GM18951 (cell line): ENCODE data around the gene RAB43.

Experiments used
- POLR2A ChIP-seq: IDR thresholded peaks from 4 replicates; pipeline ENCODE4 v1.6.1; 2011; ENCODE audit warnings: mild to moderate bottlenecking; ENCODE audit not compliant: insufficient read length, insufficient read depth; ENCODE audit errors: extremely low read depth
- in situ Hi-C: fragments of 300-500 bp; cut with MboI; formaldehyde crosslinking; loops from one replicate; pipeline ENCODE4 v1.12.0; 2022; ENCODE audit warnings: low sequenced_read_pairs, mixed read lengths, inconsistent platforms; ENCODE audit not compliant: unreplicated experiment

The RAB43 gene

GRCh38 chr3:129065016-129065719, 56.4 kb downstream of the RAB43 start:
- in situ Hi-C loops = no loop called here
- TF ChIP-seq POLR2A = no peak

- no peak for TF ChIP-seq POLR2A
- in situ Hi-C loops = no loop called here
Observed at GRCh38 chr3:129063841-129064482, 57.6 kb downstream of the RAB43 start.

DNA sequence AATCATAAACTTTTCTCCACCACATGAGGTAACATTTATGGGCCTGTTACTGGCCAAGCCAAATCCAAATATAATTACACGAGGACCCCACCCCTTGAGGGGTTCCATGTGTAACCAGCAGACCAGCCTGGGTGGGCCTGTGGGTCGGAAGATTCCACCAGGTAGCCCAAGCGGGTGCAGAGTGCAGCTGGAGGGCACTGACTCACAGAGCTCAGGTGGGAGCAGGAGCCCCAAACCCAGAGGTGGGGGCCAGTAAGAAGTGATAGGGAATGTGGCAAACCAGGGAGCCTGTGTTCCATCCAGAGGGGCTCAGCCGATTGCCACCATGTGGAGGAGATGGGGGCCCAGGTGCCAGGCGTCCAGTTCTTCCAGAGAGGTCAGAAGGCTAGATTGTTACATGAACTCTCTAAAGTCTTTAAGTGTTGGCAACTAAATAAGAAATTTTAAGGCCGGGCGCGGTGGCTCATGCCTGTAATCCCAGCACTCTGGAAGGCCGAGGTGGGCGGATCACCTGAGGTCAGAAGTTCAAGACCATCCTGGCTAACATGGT, 58.4 kb downstream of the RAB43 start:
- no peak for TF ChIP-seq POLR2A
- in situ Hi-C loops = no loop called here

- TF ChIP-seq POLR2A = no peak
- in situ Hi-C loops = no loop called here
Observed at GRCh38 chr3:129061888-129062834, 59.4 kb downstream of the RAB43 start.

GRCh38 chr3:129061023-129061887, 60.3 kb downstream of the RAB43 start:
- no peak for TF ChIP-seq POLR2A
- in situ Hi-C loops = no loop called here

DNA sequence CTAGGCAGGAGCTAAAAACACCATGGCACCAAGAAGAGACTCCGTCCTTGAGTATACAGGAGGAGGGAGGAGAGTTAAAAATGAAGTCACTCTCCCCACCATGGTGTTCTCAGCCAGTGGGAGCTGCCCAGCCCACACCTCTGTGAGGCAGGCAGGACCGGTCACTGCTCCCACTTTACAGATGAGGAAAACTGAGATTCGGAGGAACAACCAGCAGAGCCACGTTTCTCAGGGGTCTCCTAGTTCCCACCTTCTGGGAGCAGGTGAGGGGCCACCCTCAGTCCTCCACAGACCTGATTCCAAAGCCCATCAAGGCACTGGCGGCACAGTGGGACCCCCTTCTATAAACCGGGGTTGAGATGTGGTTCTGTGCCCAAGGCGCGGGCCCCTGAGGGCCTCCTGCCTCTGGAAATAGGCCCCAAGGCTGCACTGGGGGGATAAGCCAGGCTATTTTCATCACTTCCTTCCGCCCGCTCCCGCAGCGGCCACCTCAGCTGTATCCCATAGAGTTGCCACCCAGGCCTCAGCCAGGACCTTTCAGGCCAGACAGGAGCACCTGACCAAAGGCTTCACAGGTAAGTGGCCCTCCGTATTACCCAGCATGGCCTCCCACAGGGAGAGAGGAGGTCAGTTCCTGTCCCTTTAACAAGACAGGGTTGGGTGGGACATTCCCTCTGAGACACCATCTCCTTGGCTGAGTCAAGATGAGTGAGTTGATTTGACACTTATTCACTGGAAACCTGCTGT, 61.2 kb downstream of the RAB43 start, which contains the start of gene GP9:
Gene GP9 (plus strand): TSS at position 504 of the 747 bp plus-strand sequence. CDS start 961 bp downstream, outside the sequence.
- in situ Hi-C loops = no loop called here
- no peak for TF ChIP-seq POLR2A

DNA sequence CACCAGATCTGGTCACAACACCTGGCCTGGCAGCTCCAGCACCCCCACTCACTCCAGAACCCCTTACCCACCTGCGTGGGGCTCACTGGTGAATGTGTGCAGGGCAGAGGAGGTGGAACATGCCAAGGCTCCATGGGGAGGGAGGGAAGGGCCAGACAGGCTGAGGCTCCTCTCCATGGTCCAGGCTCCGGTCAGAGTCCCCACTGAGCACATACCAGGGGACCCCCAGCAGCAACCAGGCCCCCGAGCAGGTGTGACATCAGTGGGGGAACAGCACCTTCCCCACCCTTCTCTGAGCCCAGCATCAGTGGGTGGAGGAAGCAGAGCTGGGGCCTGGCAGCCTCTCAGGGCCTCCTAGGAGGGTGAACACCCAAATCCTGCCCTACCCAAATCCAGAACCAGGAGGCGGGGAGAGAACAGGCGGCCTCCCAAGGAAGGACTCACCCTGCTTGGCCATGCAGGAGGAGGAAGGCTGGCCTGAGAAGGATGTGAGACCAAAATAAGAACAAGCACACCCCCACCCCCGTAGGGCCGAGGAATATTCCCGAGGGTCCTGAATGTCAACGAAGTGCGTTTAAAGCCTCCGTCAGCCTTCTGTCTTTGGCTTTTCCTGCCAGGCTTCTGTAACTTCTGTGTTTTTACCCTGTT, 62.2 kb downstream of the RAB43 start:
- in situ Hi-C loops = loop anchor here (10.0 kb wide), 1 partner anchor 185 kb away; the partner anchor contains the start of gene COPG1
- no peak for TF ChIP-seq POLR2A

DNA sequence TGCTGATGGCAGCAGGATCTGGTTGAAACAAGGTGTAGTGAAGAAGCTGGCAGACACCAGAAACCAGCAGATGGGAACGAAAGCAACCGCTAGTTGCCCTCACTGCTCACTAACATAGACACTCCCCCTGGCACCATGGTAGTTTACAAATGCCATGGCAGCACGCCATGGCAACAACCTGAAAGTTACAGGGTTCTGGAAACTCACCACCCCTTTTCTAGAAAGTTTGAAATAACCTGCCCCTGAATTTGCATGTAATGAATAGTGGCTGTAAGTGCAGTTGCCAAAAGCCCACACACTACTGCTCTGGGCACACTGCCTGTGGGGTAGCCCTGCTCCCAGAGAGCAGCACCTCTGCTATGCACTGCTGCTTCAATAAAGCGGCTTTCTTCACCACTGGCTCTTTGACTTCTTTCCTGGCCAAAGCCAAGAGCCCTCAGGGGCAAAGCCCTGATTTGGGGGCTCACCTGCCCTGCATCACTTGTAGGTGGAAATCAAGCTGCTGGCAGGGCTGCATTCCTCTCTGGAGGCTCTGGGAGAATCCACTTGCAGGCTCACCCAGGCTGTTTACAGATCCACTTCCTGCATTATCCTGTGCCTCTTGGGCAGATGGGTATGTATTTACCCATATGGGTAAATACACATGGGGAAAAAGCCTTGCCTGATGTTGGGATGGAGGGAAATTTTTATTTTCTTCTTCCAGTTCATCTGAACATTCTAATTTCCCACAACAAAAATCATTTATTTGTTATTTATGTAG, 63.0 kb downstream of the RAB43 start:
- in situ Hi-C loops = loop anchor here (10.0 kb wide), 1 partner anchor 186 kb away; the partner anchor contains the start of gene COPG1

GRCh38 chr3:129057249-129057648, 64.4 kb downstream of the RAB43 start:
- no peak for TF ChIP-seq POLR2A

More for the DNA sequence above, 63.0 kb downstream of the RAB43 start:
- no peak for TF ChIP-seq POLR2A

DNA sequence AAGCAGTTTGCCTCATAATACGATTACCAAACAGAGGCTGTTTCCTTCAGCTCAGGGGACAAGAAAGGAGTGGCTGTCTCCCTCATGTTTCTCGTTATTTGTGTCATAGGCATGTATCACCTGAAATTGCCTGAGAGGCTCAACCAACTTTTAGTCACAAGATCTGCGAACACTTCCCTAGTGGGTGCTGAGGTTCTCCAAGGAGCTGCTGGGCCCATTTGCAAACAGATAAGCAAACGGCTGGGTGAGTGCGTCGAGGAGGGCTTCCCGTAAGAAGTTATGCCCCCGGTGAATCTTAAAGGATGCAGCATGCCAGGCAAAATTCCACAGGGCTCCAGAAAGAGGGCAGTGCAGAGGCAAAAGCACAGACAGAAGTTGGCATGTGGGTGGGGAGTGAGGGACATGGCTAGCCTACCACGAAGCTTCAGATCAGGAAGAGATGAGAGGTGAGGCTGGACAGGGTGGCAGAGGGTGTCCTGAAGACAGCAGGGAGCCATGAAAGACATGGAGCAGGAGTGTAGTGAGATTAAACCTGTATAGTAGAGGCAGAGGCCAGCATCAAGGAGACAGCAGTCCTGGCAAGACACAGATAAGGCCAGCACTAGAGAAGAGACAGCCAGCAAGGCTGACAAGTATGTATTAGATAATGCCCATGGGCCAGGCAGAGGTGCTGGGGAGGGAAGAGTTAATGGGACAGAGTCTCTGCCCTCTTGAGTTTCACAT, 65.0 kb downstream of the RAB43 start:
- in situ Hi-C loops = loop anchor here (10.0 kb wide), 1 partner anchor 188 kb away; the partner anchor contains the start of gene COPG1

More at GRCh38 chr3:129057249-129057648, 64.4 kb downstream of the RAB43 start:
- in situ Hi-C loops = loop anchor here (10.0 kb wide), 1 partner anchor 188 kb away; the partner anchor contains the start of gene COPG1

More for the DNA sequence above, 65.0 kb downstream of the RAB43 start:
- TF ChIP-seq POLR2A = no peak
